ENCODE results near the gene GNB1.
"Not testable (repeated sequence)": the region's sequence is repeated elsewhere in the genome, so short reads cannot be mapped to it uniquely, and the experiment has no call there.

- not testable (repeated sequence) for TF ChIP-seq CEBPB (IDR thresholded peaks at IDR 0.05; ENCODE audit: low read depth, low read length); CTCF (conservative IDR thresholded peaks at IDR 0.05; ENCODE audit: low read depth, low read length); RFX5 (IDR thresholded peaks at IDR 0.05; ENCODE audit: low read depth, low read length); SMC3 (IDR thresholded peaks at IDR 0.05; ENCODE audit: low read depth, low read length)
Measured at GRCh38 chr1:1746566-1746909, 144.3 kb downstream of the GNB1 start.

Measured in IMR-90 (cell line).